B cell (primary cell): ENCODE measurements around the gene GLRA1.

Source experiments
- CTCF ChIP-seq: fragments of 200-600 bp; IDR thresholded peaks from one replicate; pipeline ENCODE4 v1.8.0; 2022; ENCODE audit warnings: antibody characterized with exemption, mild to moderate bottlenecking
- EZH2 ChIP-seq: IDR thresholded peaks from 2 replicates; pipeline ENCODE4 v1.6.1; 2012; ENCODE audit warnings: borderline replicate concordance, low read depth, mild to moderate bottlenecking, moderate library complexity, low read length; ENCODE audit not compliant: insufficient read depth, poor library complexity, severe bottlenecking

GRCh38 chr5:151786468-151786867 lies 138.2 kb downstream of the GLRA1 start:
- no peak for TF ChIP-seq CTCF
- no peak for TF ChIP-seq EZH2
